Measurements from ENCODE around the gene C1QTNF3. TPM values are rescaled to one million over a fixed set of nuclear protein-coding genes. Genes with fewer than 3 reads are reported as not detected.

Gene C1QTNF3
- total RNA-seq, 1 donor from 2014 or later, result 9.8 TPM

DNA sequence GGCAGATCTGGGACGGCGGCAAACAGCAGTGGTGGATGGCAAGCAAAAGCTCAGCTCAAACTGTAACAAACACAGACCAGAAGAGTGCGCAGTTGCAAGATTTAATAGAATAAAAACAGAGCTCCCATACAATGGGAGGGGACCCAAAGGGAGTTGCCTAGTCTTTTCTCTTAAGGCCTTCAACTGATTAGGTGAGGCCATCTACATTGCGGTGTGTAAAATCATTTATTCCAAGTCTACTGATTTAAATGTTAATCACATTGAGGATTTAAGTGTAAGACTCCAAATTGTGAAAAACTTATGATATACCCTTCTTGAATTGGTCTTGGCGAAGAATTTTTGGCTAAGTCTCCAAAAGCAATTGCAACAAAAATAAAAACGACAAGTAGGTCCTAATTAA lies 21.6 kb upstream of the C1QTNF3 start:
- Mint-ChIP-seq H3K9me3 (peaks cover 28% of the 10 kb centered on the region), H3K4me1 (no peaks in the 10 kb centered on the region), H3K27me3 (ENCODE audit: low read depth) (no peaks in the 10 kb centered on the region), H3K36me3 (peaks cover 62% of the 10 kb centered on the region), H3K27ac (no peak overlapping the region), H3K4me3 (no peak overlapping the region)
- DNase-seq (ENCODE audit: low spot score in 2 of 2, unreplicated experiment in 2 of 2), result no peak
- TF ChIP-seq, protein P1, sequence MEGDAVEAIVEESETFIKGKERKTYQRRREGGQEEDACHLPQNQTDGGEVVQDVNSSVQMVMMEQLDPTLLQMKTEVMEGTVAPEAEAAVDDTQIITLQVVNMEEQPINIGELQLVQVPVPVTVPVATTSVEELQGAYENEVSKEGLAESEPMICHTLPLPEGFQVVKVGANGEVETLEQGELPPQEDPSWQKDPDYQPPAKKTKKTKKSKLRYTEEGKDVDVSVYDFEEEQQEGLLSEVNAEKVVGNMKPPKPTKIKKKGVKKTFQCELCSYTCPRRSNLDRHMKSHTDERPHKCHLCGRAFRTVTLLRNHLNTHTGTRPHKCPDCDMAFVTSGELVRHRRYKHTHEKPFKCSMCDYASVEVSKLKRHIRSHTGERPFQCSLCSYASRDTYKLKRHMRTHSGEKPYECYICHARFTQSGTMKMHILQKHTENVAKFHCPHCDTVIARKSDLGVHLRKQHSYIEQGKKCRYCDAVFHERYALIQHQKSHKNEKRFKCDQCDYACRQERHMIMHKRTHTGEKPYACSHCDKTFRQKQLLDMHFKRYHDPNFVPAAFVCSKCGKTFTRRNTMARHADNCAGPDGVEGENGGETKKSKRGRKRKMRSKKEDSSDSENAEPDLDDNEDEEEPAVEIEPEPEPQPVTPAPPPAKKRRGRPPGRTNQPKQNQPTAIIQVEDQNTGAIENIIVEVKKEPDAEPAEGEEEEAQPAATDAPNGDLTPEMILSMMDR (IDR thresholded peaks at IDR 0.05; ENCODE audit: unreplicated experiment), result no peak

DNA sequence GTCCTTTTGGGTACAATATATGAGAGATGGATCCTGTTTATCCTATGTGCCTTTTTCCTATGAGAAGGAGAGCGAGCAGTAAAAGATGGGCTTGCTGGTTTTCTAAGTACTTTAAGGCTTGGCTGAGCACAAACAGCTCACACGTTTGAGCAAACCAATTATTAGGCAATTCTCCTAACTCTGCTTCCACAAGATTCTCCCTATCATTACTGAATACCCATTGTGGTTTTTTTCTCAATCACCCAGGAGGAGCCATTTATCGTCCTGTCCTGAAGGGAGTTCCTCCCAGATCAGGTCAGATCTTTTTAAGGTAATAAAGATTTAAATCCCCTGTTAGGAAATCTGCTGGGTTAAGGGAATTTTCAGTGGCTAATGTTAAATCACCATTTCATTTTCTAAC lies 19.4 kb upstream of the C1QTNF3 start:
- no peaks in the 10 kb centered on the region for H3K27me3 Mint-ChIP-seq (ENCODE audit: low read depth)
- H3K27ac Mint-ChIP-seq, result no peak overlapping the region

DNA sequence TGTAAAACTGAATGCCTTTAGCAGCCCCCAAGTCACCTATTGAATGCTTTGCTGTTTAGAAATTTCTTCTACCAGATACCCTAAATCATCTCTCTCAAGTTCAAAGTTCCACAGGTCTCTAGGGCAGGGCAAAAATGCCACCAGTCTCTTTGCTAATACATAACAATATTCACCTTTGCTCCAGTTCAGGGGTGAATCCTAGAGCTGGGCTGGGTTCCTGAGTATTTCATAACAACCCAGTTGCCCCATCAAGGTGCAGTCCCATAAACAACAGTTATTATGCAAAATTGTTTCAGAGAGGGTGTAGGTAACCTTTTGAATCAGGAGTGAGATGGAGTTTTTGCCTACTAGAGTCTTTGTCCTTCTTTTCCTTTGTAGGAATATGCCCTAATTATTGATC lies 19.0 kb upstream of the C1QTNF3 start:
- Mint-ChIP-seq H3K4me3 (no peak overlapping the region), H3K27ac (no peak overlapping the region), H3K36me3 (peaks cover 59% of the 10 kb centered on the region), H3K4me1 (no peaks in the 10 kb centered on the region), H3K9me3 (peaks cover 26% of the 10 kb centered on the region), H3K27me3 (ENCODE audit: low read depth) (no peaks in the 10 kb centered on the region)
- TF ChIP-seq, protein P1 (IDR thresholded peaks at IDR 0.05; ENCODE audit: unreplicated experiment), result no peak
- no peak for DNase-seq (ENCODE audit: low spot score in 2 of 2, unreplicated experiment in 2 of 2)

More for the DNA sequence above, 19.4 kb upstream of the C1QTNF3 start:
- TF ChIP-seq, protein P1 (IDR thresholded peaks at IDR 0.05; ENCODE audit: unreplicated experiment), result no peak
- no peaks in the 10 kb centered on the region for H3K4me1 Mint-ChIP-seq
- peaks cover 62% of the 10 kb centered on the region for H3K36me3 Mint-ChIP-seq
- H3K9me3 Mint-ChIP-seq, result peaks cover 28% of the 10 kb centered on the region
- no peak overlapping the region for H3K4me3 Mint-ChIP-seq
- no peak for DNase-seq (ENCODE audit: low spot score in 2 of 2, unreplicated experiment in 2 of 2)

DNA sequence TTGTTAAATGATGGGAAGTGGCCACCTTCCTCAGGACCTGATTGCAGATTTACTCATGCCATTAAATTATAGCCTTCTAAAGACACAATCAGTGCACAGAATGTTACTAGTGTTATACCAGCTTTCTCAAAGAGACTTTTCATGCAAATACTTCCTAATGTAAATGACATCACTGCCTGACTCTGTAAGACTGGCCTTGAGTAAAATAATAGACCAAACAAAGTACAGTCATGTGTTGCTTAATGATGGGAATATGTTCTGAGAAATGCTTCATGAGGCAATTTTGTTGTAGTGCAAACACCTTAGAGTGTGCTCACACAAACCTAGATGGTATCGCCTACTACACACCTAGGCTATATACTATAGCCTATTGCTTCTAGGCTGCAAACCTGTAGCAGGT lies 17.0 kb upstream of the C1QTNF3 start:
- Mint-ChIP-seq H3K9me3 (peaks cover 21% of the 10 kb centered on the region), H3K36me3 (peaks cover 49% of the 10 kb centered on the region), H3K27me3 (ENCODE audit: low read depth) (no peaks in the 10 kb centered on the region), H3K4me1 (no peaks in the 10 kb centered on the region), H3K4me3 (no peak overlapping the region), H3K27ac (no peak overlapping the region)
- no peak for DNase-seq (ENCODE audit: low spot score in 2 of 2, unreplicated experiment in 2 of 2)
- TF ChIP-seq, protein P1 (IDR thresholded peaks at IDR 0.05; ENCODE audit: unreplicated experiment), result no peak

DNA sequence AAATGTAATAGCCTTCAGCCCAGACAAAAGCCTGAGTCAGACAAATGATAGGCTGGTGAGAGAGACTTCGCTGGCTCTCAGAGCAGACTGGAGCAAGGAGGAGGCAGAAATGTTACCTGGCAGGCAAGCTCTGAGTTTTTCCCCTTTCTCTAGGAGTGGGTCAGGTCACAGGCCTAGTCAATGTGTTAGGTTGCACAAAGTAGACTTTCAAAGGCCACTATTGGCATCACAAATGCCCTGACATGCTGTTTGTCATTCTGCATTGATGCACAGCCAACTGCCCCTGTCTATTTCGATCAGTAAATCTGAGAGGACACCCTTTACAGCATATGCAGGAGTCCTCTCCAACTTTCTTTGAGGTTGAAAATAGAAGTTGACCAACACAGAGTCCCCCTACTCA lies 15.5 kb upstream of the C1QTNF3 start:
- peaks cover 37% of the 10 kb centered on the region for H3K36me3 Mint-ChIP-seq
- TF ChIP-seq, protein P1 (IDR thresholded peaks at IDR 0.05; ENCODE audit: unreplicated experiment), result no peak
- H3K4me3 Mint-ChIP-seq, result no peak overlapping the region
- no peaks in the 10 kb centered on the region for H3K27me3 Mint-ChIP-seq (ENCODE audit: low read depth)
- H3K4me1 Mint-ChIP-seq, result no peaks in the 10 kb centered on the region
- H3K27ac Mint-ChIP-seq, result no peak overlapping the region
- peaks cover 15% of the 10 kb centered on the region for H3K9me3 Mint-ChIP-seq
- DNase-seq (ENCODE audit: low spot score in 2 of 2, unreplicated experiment in 2 of 2), result no peak

DNA sequence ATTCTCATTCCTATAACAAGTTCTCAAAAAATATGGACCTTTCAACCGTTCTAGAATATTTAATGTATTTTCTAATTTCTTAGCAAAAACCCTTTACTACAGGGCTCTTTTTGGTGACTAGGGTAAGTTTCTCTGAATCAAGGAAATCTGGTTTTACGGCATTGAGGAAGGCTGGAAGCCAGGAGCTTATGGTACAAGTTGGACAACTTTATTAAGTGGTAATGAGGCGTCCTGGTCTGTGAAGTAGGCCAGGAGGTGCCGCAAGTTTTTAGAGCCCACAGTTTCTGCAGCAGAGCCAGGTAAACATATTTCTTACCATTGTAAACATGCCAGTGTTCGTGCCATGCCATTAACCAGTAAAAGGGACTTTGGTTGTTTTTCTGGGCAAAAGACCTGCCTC lies 14.6 kb upstream of the C1QTNF3 start:
- no peak overlapping the region for H3K27ac Mint-ChIP-seq
- no peak overlapping the region for H3K4me3 Mint-ChIP-seq
- H3K27me3 Mint-ChIP-seq (ENCODE audit: low read depth), result no peaks in the 10 kb centered on the region
- TF ChIP-seq, protein P1 (IDR thresholded peaks at IDR 0.05; ENCODE audit: unreplicated experiment), result no peak
- H3K9me3 Mint-ChIP-seq, result peaks cover 9% of the 10 kb centered on the region
- no peak for DNase-seq (ENCODE audit: low spot score in 2 of 2, unreplicated experiment in 2 of 2)
- H3K4me1 Mint-ChIP-seq, result no peaks in the 10 kb centered on the region
- peaks cover 27% of the 10 kb centered on the region for H3K36me3 Mint-ChIP-seq

All from mesothelial cell of epicardium (in vitro differentiated cells).